Measurements from ENCODE around the gene MTCH2. TPM values are rescaled to one million over a fixed set of nuclear protein-coding genes. Genes with fewer than 3 reads are reported as not detected.

The MTCH2 gene
- total and polyA plus RNA-seq, 7 donors = 33.2 to 119 (median 44.6) TPM

- Histone ChIP-seq H3K4me1 (no peaks in the 10 kb centered on the region), H3K9me3 (no peaks in the 10 kb centered on the region), H3K27me3 (no peaks in the 10 kb centered on the region), H3K36me3 (no peaks in the 10 kb centered on the region), H3K4me3 (no peak overlapping the region), H3K27ac (no peak overlapping the region)
- intact Hi-C loops (cut with DNase I) = no loop called here
- no peak for TF ChIP-seq EP300 (IDR thresholded peaks at IDR 0.05)
- no peak for TF ChIP-seq POLR2AphosphoS5 (IDR thresholded peaks at IDR 0.05)
- no peak for TF ChIP-seq POLR2A (IDR thresholded peaks at IDR 0.05)
- no peak for TF ChIP-seq CTCF (IDR thresholded peaks at IDR 0.05)
- DNase-seq = no peak
- 82 to 91% methylated on average over 4 of the region's 4 CpGs for WGBS, 2 donors
Observed at GRCh38 chr11:47659276-47659675, 16.9 kb upstream of the MTCH2 start.

- no peaks in the 10 kb centered on the region for H3K4me1 ChIP-seq
- no peak for DNase-seq
- no peaks in the 10 kb centered on the region for H3K9me3 ChIP-seq
- H3K27me3 ChIP-seq = no peaks in the 10 kb centered on the region
- TF ChIP-seq EP300 (IDR thresholded peaks at IDR 0.05) (no peak), CTCF (IDR thresholded peaks at IDR 0.05) (no peak), POLR2AphosphoS5 (IDR thresholded peaks at IDR 0.05) (no peak), POLR2A (IDR thresholded peaks at IDR 0.05) (no peak)
- H3K27ac ChIP-seq = no peak overlapping the region
- no peaks in the 10 kb centered on the region for H3K36me3 ChIP-seq
- intact Hi-C loops (cut with DNase I) = no loop called here
- WGBS, 2 donors = 77 to 87% methylated on average over 6 of the region's 6 CpGs
- no peak overlapping the region for H3K4me3 ChIP-seq
Observed at GRCh38 chr11:47656260-47656885, 14.0 kb upstream of the MTCH2 start.

- TF ChIP-seq CTCF (IDR thresholded peaks at IDR 0.05) = no peak
- Histone ChIP-seq H3K4me1 (no peaks in the 10 kb centered on the region), H3K4me3 (no peak overlapping the region), H3K27me3 (no peaks in the 10 kb centered on the region), H3K27ac (no peak overlapping the region), H3K36me3 (no peaks in the 10 kb centered on the region), H3K9me3 (no peaks in the 10 kb centered on the region)
- DNase-seq = no peak
- WGBS, 2 donors = 96 to 98% methylated on average over 5 of the region's 5 CpGs
- intact Hi-C loops (cut with DNase I) = no loop called here
Observed at GRCh38 chr11:47651818-47652469, 9.6 kb upstream of the MTCH2 start.

GRCh38 chr11:47649276-47649675, 6.9 kb upstream of the MTCH2 start:
- H3K27me3 ChIP-seq = no peaks in the 10 kb centered on the region
- WGBS, 2 donors = 81 to 87% methylated on average over 3 of the region's 3 CpGs
- intact Hi-C loops (cut with DNase I) = no loop called here
- no peak for TF ChIP-seq EP300 (IDR thresholded peaks at IDR 0.05)
- no peak for TF ChIP-seq CTCF (IDR thresholded peaks at IDR 0.05)
- no peak for TF ChIP-seq POLR2A (IDR thresholded peaks at IDR 0.05)
- no peak for TF ChIP-seq POLR2AphosphoS5 (IDR thresholded peaks at IDR 0.05)
- no peaks in the 10 kb centered on the region for H3K4me1 ChIP-seq
- H3K4me3 ChIP-seq = no peak overlapping the region
- H3K27ac ChIP-seq = no peak overlapping the region
- no peaks in the 10 kb centered on the region for H3K9me3 ChIP-seq
- no peaks in the 10 kb centered on the region for H3K36me3 ChIP-seq
- no peak for DNase-seq

GRCh38 chr11:47646019-47646418, 3.7 kb upstream of the MTCH2 start:
- intact Hi-C loops (cut with DNase I) = no loop called here
- TF ChIP-seq POLR2AphosphoS5 (IDR thresholded peaks at IDR 0.05) = no peak
- TF ChIP-seq EP300 (IDR thresholded peaks at IDR 0.05) = no peak
- no peak for TF ChIP-seq CTCF (IDR thresholded peaks at IDR 0.05)
- no peak for TF ChIP-seq POLR2A (IDR thresholded peaks at IDR 0.05)
- 90 to 92% methylated on average over 6 of the region's 6 CpGs for WGBS, 2 donors
- H3K36me3 ChIP-seq = no peaks in the 10 kb centered on the region
- no peak overlapping the region for H3K4me3 ChIP-seq
- peaks cover 0 to 14% (median 9%) of the 10 kb centered on the region in 4 donors for H3K4me1 ChIP-seq
- no peaks in the 10 kb centered on the region for H3K27me3 ChIP-seq
- no peak for DNase-seq
- no peak overlapping the region for H3K27ac ChIP-seq
- no peaks in the 10 kb centered on the region for H3K9me3 ChIP-seq
